ENCODE results near the gene SHC3. TPM values are rescaled to one million over a fixed set of nuclear protein-coding genes. Genes with fewer than 3 reads are reported as not detected.

SHC3 gene
- total RNA-seq, 1 experiment from 2014 or later, result 1.8 TPM

- H3K27ac ChIP-seq (ENCODE audit: insufficient read length, low read depth, low read length), result no peak overlapping the region
- H3K23me2 ChIP-seq (ENCODE audit: insufficient read length, low read depth, low read length, poor library complexity, severe bottlenecking), result no peaks in the 10 kb centered on the region
- no peak overlapping the region for H4K8ac ChIP-seq (replicated peaks; ENCODE audit: insufficient read length, low read depth, low read length)
- H3K79me1 ChIP-seq (ENCODE audit: insufficient read depth, low read depth, low read length, poor library complexity, severe bottlenecking), result no peaks in the 10 kb centered on the region
- peaks cover 0 to 3% (median 2%) of the 10 kb centered on the region in 3 experiments; a peak in 2 of 7 replicates for H3K36me3 Mint-ChIP-seq (ENCODE audit: insufficient read depth in 1 of 3, low read depth in 3 of 3)
- H4K20me1 ChIP-seq (ENCODE audit: control insufficient read depth, insufficient read depth, insufficient read length), result no peaks in the 10 kb centered on the region
- no peak overlapping the region for H2BK120ac ChIP-seq (ENCODE audit: low read depth, low read length, poor library complexity, severe bottlenecking)
- no peak overlapping the region for H2AK5ac ChIP-seq (ENCODE audit: insufficient read length, low read length)
- H3K27ac Mint-ChIP-seq, result no peak overlapping the region
- peaks cover 21 to 29% of the 10 kb centered on the region in 2 experiments for H3K4me1 Mint-ChIP-seq
- no peak overlapping the region for H3K23ac ChIP-seq (ENCODE audit: insufficient read length, low read depth, low read length)
- no peak for TF ChIP-seq CTCF (conservative IDR thresholded peaks at IDR 0.05)
- H3K27me3 Mint-ChIP-seq (ENCODE audit: low read depth), result no peaks in the 10 kb centered on the region; the same call in 1 of the 2 replicates
- H2BK15ac ChIP-seq (ENCODE audit: low read depth, low read length), result no peak overlapping the region
- H2BK5ac ChIP-seq (ENCODE audit: insufficient read length, low read length), result no peak overlapping the region
- no peak overlapping the region for H3K4me2 ChIP-seq (ENCODE audit: insufficient read depth, insufficient read length, low read length)
- H3K79me2 ChIP-seq (ENCODE audit: insufficient read depth, low read length), result no peaks in the 10 kb centered on the region
- no peaks in the 10 kb centered on the region for H3K4me1 ChIP-seq (ENCODE audit: insufficient read depth, low read length)
- no peak overlapping the region for H3K18ac ChIP-seq (ENCODE audit: insufficient read length, low read depth, low read length)
- no peaks in the 10 kb centered on the region for H3K9me3 ChIP-seq (ENCODE audit: control insufficient read depth, low read depth, low read length)
- H2BK12ac ChIP-seq (ENCODE audit: insufficient read length, low read depth, low read length), result no peak overlapping the region
- H3K9ac ChIP-seq (ENCODE audit: extremely low read depth, insufficient read length, low read length), result no peak overlapping the region
- no peaks in the 10 kb centered on the region for H3K27me3 ChIP-seq (ENCODE audit: insufficient read depth, low read length)
- H3K9me3 Mint-ChIP-seq, result no peaks in the 10 kb centered on the region
- H3K4ac ChIP-seq (ENCODE audit: low read depth, low read length), result no peak overlapping the region
- H2BK20ac ChIP-seq (ENCODE audit: low read depth, low read length, poor library complexity, severe bottlenecking), result no peak overlapping the region
- WGBS (ENCODE audit: extremely low coverage, insufficient read length, low lambda C conversion rate), result no CpG with 5 or more reads among the region's 9 CpGs
- H2AFZ ChIP-seq (ENCODE audit: low read length), result no peak overlapping the region
- H4K91ac ChIP-seq (ENCODE audit: insufficient read length, low read depth, low read length), result no peak overlapping the region
- no peak overlapping the region for H3T11ph ChIP-seq (ENCODE audit: low read length)
- no peak overlapping the region for H4K5ac ChIP-seq (ENCODE audit: insufficient read length, low read depth, low read length)
- H3K14ac ChIP-seq (ENCODE audit: insufficient read depth, low read length), result no peak overlapping the region
- H3K4me3 Mint-ChIP-seq, result no peak overlapping the region
- DNase-seq, result no peak
- no peak overlapping the region for H3K56ac ChIP-seq (ENCODE audit: insufficient read length, low read depth, low read length)
These were observed 171.3 kb downstream of the SHC3 start for GRCh38 chr9:89006996-89007967.

Data from H9 (cell line).